Effector memory CD4-positive, alpha-beta T cell (primary cell): ENCODE data around the gene ARHGEF16.

Experiments used
- DNase-seq, 3 donors: peaks; one replicate each; pipeline ENCODE4 v3.0.0-alpha.2; 2020
- H3K27ac ChIP-seq: 2 replicates; pipeline ENCODE4 v1.7.0; 2013; ENCODE audit warnings: mild to moderate bottlenecking, low read length, moderate library complexity; ENCODE audit not compliant: insufficient read depth, poor library complexity, severe bottlenecking
- H3K27me3 ChIP-seq: replicated peaks from 2 replicates; pipeline ENCODE4 v1.7.0; 2013; ENCODE audit warnings: mild to moderate bottlenecking, low read length; ENCODE audit not compliant: insufficient read depth, control insufficient read depth, poor library complexity, severe bottlenecking
- H3K36me3 ChIP-seq: 2 replicates; pipeline ENCODE4 v1.7.0; 2013; ENCODE audit warnings: mild to moderate bottlenecking, low read length, moderate library complexity; ENCODE audit not compliant: control insufficient read depth, insufficient read depth
- H3K4me1 ChIP-seq: 2 replicates; pipeline ENCODE4 v1.7.0; 2013; ENCODE audit warnings: low read length, mild to moderate bottlenecking; ENCODE audit not compliant: control insufficient read depth, insufficient read depth, poor library complexity, severe bottlenecking
- H3K4me3 ChIP-seq: 2 replicates; pipeline ENCODE4 v1.7.0; 2013; ENCODE audit warnings: low read length, low read depth, mild to moderate bottlenecking; ENCODE audit not compliant: insufficient read depth, poor library complexity, severe bottlenecking
- H3K9me3 ChIP-seq: 2 replicates; pipeline ENCODE4 v1.7.0; 2013; ENCODE audit warnings: mild to moderate bottlenecking, low read length, moderate library complexity; ENCODE audit not compliant: control insufficient read depth

ARHGEF16 gene

DNA sequence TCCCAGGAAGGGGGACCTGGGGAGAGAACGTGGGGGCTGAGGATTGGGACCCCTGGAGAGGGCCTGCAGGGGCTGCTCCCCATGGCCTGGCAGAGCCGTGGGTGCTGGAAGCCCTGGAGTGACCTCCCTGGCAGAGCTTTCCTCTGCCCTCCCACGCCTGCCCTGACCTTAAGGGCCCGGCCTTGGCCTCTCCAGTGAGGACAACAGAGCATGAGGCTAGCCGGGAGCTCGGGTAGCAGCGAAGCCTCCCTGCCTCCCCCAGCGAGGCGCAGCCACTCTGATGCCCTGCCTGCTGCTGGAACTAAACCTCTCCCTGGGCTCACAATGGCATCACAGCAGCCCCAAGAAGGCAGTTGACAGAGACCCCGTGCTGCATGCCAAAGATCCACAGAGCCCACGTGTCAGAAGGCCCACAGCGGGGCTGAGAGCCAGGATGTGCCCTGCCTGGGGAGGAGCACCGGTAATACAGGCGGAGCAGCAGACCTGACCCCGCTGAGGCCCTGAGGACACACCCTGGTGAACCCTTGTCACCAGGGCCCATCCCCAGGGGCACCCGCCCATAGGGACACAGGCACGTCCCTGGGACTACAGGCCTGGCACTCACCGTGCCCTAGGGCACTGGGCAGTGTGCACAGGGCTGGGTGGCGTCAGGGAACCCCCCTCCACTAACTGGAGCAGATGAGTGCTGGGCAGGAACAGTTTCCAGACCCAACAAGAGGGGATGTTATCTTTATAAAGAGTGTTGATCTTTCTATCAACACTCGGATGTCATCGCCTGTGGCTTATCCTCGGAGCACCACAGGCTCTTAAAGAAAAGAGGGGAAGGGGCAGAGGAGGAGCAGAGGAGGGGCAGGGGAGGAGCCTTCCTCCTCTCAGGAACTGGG, 48.4 kb downstream of the ARHGEF16 start:
- Histone ChIP-seq H3K9me3 (no peaks in the 10 kb centered on the region), H3K4me3 (no peak overlapping the region), H3K4me1 (no peaks in the 10 kb centered on the region), H3K27ac (no peak overlapping the region), H3K36me3 (peaks cover 16% of the 10 kb centered on the region), H3K27me3 (no peaks in the 10 kb centered on the region)
- no peak for DNase-seq

- DNase-seq, result no peak
- Histone ChIP-seq H3K36me3 (peaks cover 20% of the 10 kb centered on the region), H3K27me3 (no peaks in the 10 kb centered on the region), H3K4me1 (no peaks in the 10 kb centered on the region), H3K9me3 (no peaks in the 10 kb centered on the region), H3K4me3 (no peak overlapping the region), H3K27ac (no peak overlapping the region)
Observed at GRCh38 chr1:3503525-3503886, 49.0 kb downstream of the ARHGEF16 start.

- Histone ChIP-seq H3K4me1 (no peaks in the 10 kb centered on the region), H3K27me3 (no peaks in the 10 kb centered on the region)
- DNase-seq, result no peak
Observed at GRCh38 chr1:3504151-3504821, 49.8 kb downstream of the ARHGEF16 start.

GRCh38 chr1:3504822-3505153, 50.3 kb downstream of the ARHGEF16 start:
- Histone ChIP-seq H3K4me1 (no peaks in the 10 kb centered on the region), H3K27me3 (no peaks in the 10 kb centered on the region), H3K9me3 (no peaks in the 10 kb centered on the region), H3K36me3 (peaks cover 20% of the 10 kb centered on the region), H3K4me3 (no peak overlapping the region), H3K27ac (no peak overlapping the region)
- no peak for DNase-seq

More at GRCh38 chr1:3504151-3504821, 49.8 kb downstream of the ARHGEF16 start:
- Histone ChIP-seq H3K4me3 (no peak overlapping the region), H3K36me3 (peaks cover 20% of the 10 kb centered on the region), H3K27ac (no peak overlapping the region), H3K9me3 (no peaks in the 10 kb centered on the region)

- no peaks in the 10 kb centered on the region for H3K4me1 ChIP-seq
- no peaks in the 10 kb centered on the region for H3K27me3 ChIP-seq
- H3K9me3 ChIP-seq, result no peaks in the 10 kb centered on the region
- H3K4me3 ChIP-seq, result no peak overlapping the region
- H3K36me3 ChIP-seq, result peaks cover 20% of the 10 kb centered on the region
- DNase-seq, result no peak
- H3K27ac ChIP-seq, result no peak overlapping the region
Observed at GRCh38 chr1:3505161-3505560, 50.7 kb downstream of the ARHGEF16 start.

GRCh38 chr1:3506041-3506440, 51.6 kb downstream of the ARHGEF16 start:
- peaks cover 20% of the 10 kb centered on the region for H3K36me3 ChIP-seq
- no peak overlapping the region for H3K4me3 ChIP-seq
- DNase-seq, result no peak
- H3K9me3 ChIP-seq, result no peaks in the 10 kb centered on the region
- H3K27ac ChIP-seq, result no peak overlapping the region
- no peaks in the 10 kb centered on the region for H3K4me1 ChIP-seq
- H3K27me3 ChIP-seq, result no peaks in the 10 kb centered on the region

DNA sequence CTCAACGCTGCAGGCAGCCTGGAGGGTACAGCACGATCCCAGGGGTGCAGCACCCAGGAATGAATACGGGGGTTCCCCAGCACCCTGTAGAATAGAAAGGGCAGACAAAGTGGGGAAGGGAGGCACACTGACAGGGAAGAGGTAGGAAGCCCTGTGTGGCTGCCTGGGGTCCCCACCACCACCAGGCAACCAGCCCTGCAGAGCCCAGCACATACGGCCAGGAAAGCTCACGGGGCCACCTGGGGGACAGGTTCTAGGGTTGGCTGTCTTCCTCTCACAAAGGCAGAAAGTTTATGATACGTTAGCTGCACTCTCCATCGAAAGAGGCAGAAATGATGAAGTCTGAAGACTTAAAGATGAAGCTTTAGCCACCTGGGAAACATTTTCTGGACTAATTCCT, 52.5 kb downstream of the ARHGEF16 start:
- Histone ChIP-seq H3K9me3 (no peaks in the 10 kb centered on the region), H3K4me1 (no peaks in the 10 kb centered on the region), H3K27ac (no peak overlapping the region), H3K27me3 (no peaks in the 10 kb centered on the region), H3K36me3 (peaks cover 20% of the 10 kb centered on the region), H3K4me3 (no peak overlapping the region)
- no peak for DNase-seq

- Histone ChIP-seq H3K4me1 (no peaks in the 10 kb centered on the region), H3K27me3 (no peaks in the 10 kb centered on the region), H3K27ac (no peak overlapping the region), H3K4me3 (no peak overlapping the region), H3K36me3 (peaks cover 20% of the 10 kb centered on the region), H3K9me3 (no peaks in the 10 kb centered on the region)
- DNase-seq, result no peak
Observed at GRCh38 chr1:3507636-3508275, 53.3 kb downstream of the ARHGEF16 start.

DNA sequence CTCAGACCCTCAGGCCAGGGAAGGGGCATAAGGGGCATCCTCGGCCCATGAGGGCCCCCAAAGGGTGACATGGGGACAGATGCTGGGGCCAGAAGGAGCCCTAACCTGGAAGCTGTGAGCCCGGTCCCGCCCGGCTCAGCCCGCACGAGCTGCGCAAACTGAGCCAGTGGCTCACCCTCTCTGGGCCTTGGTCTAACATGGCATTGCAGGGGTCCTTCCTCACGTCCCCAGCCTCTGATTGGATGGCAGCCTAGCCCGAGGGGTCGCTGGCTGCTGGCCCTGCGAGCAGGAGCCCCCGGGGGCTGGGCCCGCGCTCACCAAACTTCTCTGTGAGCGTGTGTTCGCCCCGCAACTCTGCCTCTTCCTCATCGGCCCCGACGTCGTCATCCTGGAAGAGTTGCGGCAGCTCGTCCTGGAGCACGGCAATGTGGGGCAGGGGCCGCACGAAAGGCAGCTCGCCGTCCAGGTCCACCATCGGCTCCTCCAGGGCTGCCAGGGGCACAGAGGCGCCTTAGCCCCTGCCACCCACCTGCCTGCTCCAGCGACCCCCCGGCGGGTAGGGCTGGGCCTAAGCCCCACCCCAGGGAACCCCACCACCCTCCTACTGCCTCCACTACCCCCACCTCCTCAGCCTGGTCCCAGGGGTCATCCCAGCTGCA, 54.4 kb downstream of the ARHGEF16 start:
- Histone ChIP-seq H3K4me3 (no peak overlapping the region), H3K4me1 (no peaks in the 10 kb centered on the region), H3K27me3 (no peaks in the 10 kb centered on the region), H3K9me3 (no peaks in the 10 kb centered on the region), H3K36me3 (peaks cover 20% of the 10 kb centered on the region), H3K27ac (no peak overlapping the region)
- no peak for DNase-seq
